ENCODE data around the gene MYEOV.

MYEOV gene

GRCh38 chr11:69299572-69299971 lies 5.6 kb downstream of the MYEOV start:
- H2AFZ ChIP-seq (ENCODE audit: low read length) = no peak overlapping the region
- TF ChIP-seq CTCF (IDR thresholded peaks at IDR 0.05; ENCODE audit: low read length) = no peak
- peaks cover 37% of the 10 kb centered on the region for H3F3A ChIP-seq (ENCODE audit: insufficient read depth, low read length)
- DNase-seq = no peak
- no peak overlapping the region; the same call in 1 of the 2 replicates for H3K27ac ChIP-seq (ENCODE audit: low read length)
- H3K4me1 ChIP-seq (ENCODE audit: low read length) = peaks cover 38% of the 10 kb centered on the region
- H3K79me2 ChIP-seq (ENCODE audit: low read length) = peaks cover 84% of the 10 kb centered on the region
- no peaks in the 10 kb centered on the region for H3K27me3 ChIP-seq (replicated peaks; ENCODE audit: insufficient read depth, low read length)
- H3K4me2 ChIP-seq (ENCODE audit: low read depth, low read length) = no peak overlapping the region
- H3K36me3 ChIP-seq (replicated peaks; ENCODE audit: insufficient read depth, low read length) = no peaks in the 10 kb centered on the region
- no peaks in the 10 kb centered on the region for H4K20me1 ChIP-seq (ENCODE audit: insufficient read depth, low read length)
- H3K4me3 ChIP-seq (ENCODE audit: low read length) = no peak overlapping the region
- H3K9me3 ChIP-seq (replicated peaks; ENCODE audit: insufficient read depth, low read length) = no peaks in the 10 kb centered on the region
- H3K9ac ChIP-seq (ENCODE audit: low read length) = no peak overlapping the region
- no peaks in the 10 kb centered on the region for H3K9me2 ChIP-seq (replicated peaks; ENCODE audit: insufficient read depth, low read length)

GRCh38 chr11:69300120-69301060 lies 6.4 kb downstream of the MYEOV start:
- H2AFZ ChIP-seq (ENCODE audit: low read length) = no peak overlapping the region
- H3K4me3 ChIP-seq (ENCODE audit: low read length) = no peak overlapping the region
- no peak overlapping the region for H3K9ac ChIP-seq (ENCODE audit: low read length)
- no peaks in the 10 kb centered on the region for H3K9me3 ChIP-seq (replicated peaks; ENCODE audit: insufficient read depth, low read length)
- H3K4me1 ChIP-seq (ENCODE audit: low read length) = peaks cover 34% of the 10 kb centered on the region
- H3K27me3 ChIP-seq (replicated peaks; ENCODE audit: insufficient read depth, low read length) = no peaks in the 10 kb centered on the region
- H3K79me2 ChIP-seq (ENCODE audit: low read length) = peaks cover 83% of the 10 kb centered on the region
- no peaks in the 10 kb centered on the region for H3K9me2 ChIP-seq (replicated peaks; ENCODE audit: insufficient read depth, low read length)
- TF ChIP-seq CTCF (IDR thresholded peaks at IDR 0.05; ENCODE audit: low read length) (no peak), EZH2 (optimal IDR thresholded peaks at IDR 0.05; ENCODE audit: low read depth, low read length) (no peak), EZH2phosphoT487 (IDR thresholded peaks at IDR 0.05; ENCODE audit: low read length) (no peak)
- no peaks in the 10 kb centered on the region for H4K20me1 ChIP-seq (ENCODE audit: insufficient read depth, low read length)
- no peak overlapping the region for H3K27ac ChIP-seq (ENCODE audit: low read length)
- H3F3A ChIP-seq (ENCODE audit: insufficient read depth, low read length) = peaks cover 32% of the 10 kb centered on the region
- H3K4me2 ChIP-seq (ENCODE audit: low read depth, low read length) = no peak overlapping the region
- no peak for DNase-seq
- no peaks in the 10 kb centered on the region for H3K36me3 ChIP-seq (replicated peaks; ENCODE audit: insufficient read depth, low read length)

GRCh38 chr11:69301081-69301454 lies 7.1 kb downstream of the MYEOV start:
- Histone ChIP-seq H3F3A (ENCODE audit: insufficient read depth, low read length) (peaks cover 26% of the 10 kb centered on the region), H3K9ac (ENCODE audit: low read length) (no peak overlapping the region), H3K4me3 (ENCODE audit: low read length) (no peak overlapping the region), H3K36me3 (replicated peaks; ENCODE audit: insufficient read depth, low read length) (no peaks in the 10 kb centered on the region), H3K4me1 (ENCODE audit: low read length) (peaks cover 28% of the 10 kb centered on the region), H3K27me3 (replicated peaks; ENCODE audit: insufficient read depth, low read length) (no peaks in the 10 kb centered on the region), H4K20me1 (ENCODE audit: insufficient read depth, low read length) (no peaks in the 10 kb centered on the region), H3K27ac (ENCODE audit: low read length) (no peak overlapping the region), H3K9me2 (replicated peaks; ENCODE audit: insufficient read depth, low read length) (no peaks in the 10 kb centered on the region), H3K9me3 (replicated peaks; ENCODE audit: insufficient read depth, low read length) (no peaks in the 10 kb centered on the region), H2AFZ (ENCODE audit: low read length) (no peak overlapping the region), H3K79me2 (ENCODE audit: low read length) (peaks cover 80% of the 10 kb centered on the region), H3K4me2 (ENCODE audit: low read depth, low read length) (no peak overlapping the region)
- DNase-seq = no peak
- TF ChIP-seq EZH2phosphoT487 (IDR thresholded peaks at IDR 0.05; ENCODE audit: low read length) (no peak), CTCF (IDR thresholded peaks at IDR 0.05; ENCODE audit: low read length) (no peak), EZH2 (optimal IDR thresholded peaks at IDR 0.05; ENCODE audit: low read depth, low read length) (no peak)
